Loucy (cell line): ENCODE data around the gene POTEM.
"Not testable (repeated sequence)": the region's sequence is repeated elsewhere in the genome, so short reads cannot be mapped to it uniquely, and the experiment has no call there.

Experiments used
- H2AFZ ChIP-seq: fragments of 200-600 bp; sonication (generic); 2 replicates; pipeline ENCODE4 v1.6.0; 2016; ENCODE audit warnings: antibody characterized with exemption, mild to moderate bottlenecking, low read length, moderate library complexity
- H3F3A ChIP-seq: fragments of 200-600 bp; 2 replicates; pipeline ENCODE4 v1.6.0; 2016; ENCODE audit warnings: antibody characterized with exemption, low read depth, mild to moderate bottlenecking
- H3K27me3 ChIP-seq: fragments of 200-600 bp; sonication (generic); 2 replicates; pipeline ENCODE4 v1.6.1; 2014; ENCODE audit warnings: low read length, mild to moderate bottlenecking; ENCODE audit not compliant: insufficient read depth, poor library complexity, severe bottlenecking
- H3K36me3 ChIP-seq: fragments of 200-600 bp; sonication (generic); 2 replicates; pipeline ENCODE4 v1.6.1; 2016; ENCODE audit warnings: low read length; ENCODE audit not compliant: insufficient read depth
- H3K4me1 ChIP-seq: fragments of 200-600 bp; sonication (generic); 2 replicates; pipeline ENCODE4 v1.5.1; 2014; ENCODE audit warnings: low read length, mild to moderate bottlenecking; ENCODE audit not compliant: insufficient read depth, poor library complexity, severe bottlenecking
- H3K4me2 ChIP-seq: fragments of 200-600 bp; sonication (generic); 2 replicates; pipeline ENCODE4 v1.6.0; 2014; ENCODE audit warnings: antibody characterized with exemption, low read length, low read depth, mild to moderate bottlenecking; ENCODE audit not compliant: poor library complexity, severe bottlenecking
- H3K4me3 ChIP-seq: fragments of 200-600 bp; sonication (generic); 2 replicates; pipeline ENCODE4 v1.5.1; 2014; ENCODE audit warnings: low read length, mild to moderate bottlenecking, mixed read lengths; ENCODE audit not compliant: poor library complexity, severe bottlenecking
- H3K79me2 ChIP-seq: fragments of 200-600 bp; sonication (generic); 2 replicates; pipeline ENCODE4 v1.6.1; 2014; ENCODE audit warnings: low read length; ENCODE audit not compliant: insufficient read depth
- H3K9ac ChIP-seq: fragments of 200-600 bp; sonication (generic); 2 replicates; pipeline ENCODE4 v1.6.0; 2014; ENCODE audit warnings: mild to moderate bottlenecking, low read depth, low read length, moderate library complexity; ENCODE audit not compliant: poor library complexity, severe bottlenecking
- H3K9me2 ChIP-seq: fragments of 200-600 bp; sonication (generic); replicated peaks from 2 replicates; pipeline ENCODE4 v1.6.1; 2016; ENCODE audit warnings: low read depth, low read length, mixed read lengths
- H3K9me3 ChIP-seq: fragments of 200-600 bp; sonication (generic); 2 replicates; pipeline ENCODE4 v1.6.1; 2014; ENCODE audit warnings: mild to moderate bottlenecking, antibody characterized with exemption, low read length, low read depth; ENCODE audit not compliant: insufficient read depth
- H4K20me1 ChIP-seq: fragments of 200-600 bp; sonication (generic); 2 replicates; pipeline ENCODE4 v1.6.0; 2014; ENCODE audit warnings: antibody characterized with exemption, low read length, mild to moderate bottlenecking; ENCODE audit not compliant: insufficient read depth, poor library complexity, severe bottlenecking

POTEM gene

DNA sequence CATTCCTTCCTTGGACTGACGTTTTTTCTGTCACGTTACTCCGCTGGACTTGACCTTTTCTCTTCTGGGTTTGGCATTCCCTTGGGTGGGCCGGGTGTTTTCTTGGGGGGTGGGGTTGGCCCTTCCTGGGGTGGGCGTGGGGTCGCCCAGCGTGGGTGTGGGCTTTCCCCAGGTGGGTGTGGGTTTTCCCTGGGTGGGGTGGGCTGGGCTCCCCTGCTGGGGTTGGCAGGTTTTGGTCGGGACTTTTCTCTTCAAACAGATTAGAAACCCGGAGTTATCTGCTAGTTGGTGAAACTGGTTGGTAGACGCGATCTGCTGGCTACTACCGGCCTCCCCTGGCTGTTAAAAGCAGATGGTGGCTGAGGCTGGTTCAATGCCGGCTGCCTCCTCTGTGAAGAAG, at the start of gene POTEM:
POTEM (plus strand) TSS at position 301 of the 400 bp plus-strand sequence; CDS start at position 353, 52 bp downstream.
- H2AFZ ChIP-seq, H3K9me2 ChIP-seq, H3K4me3 ChIP-seq, H3K4me1 ChIP-seq, H3K79me2 ChIP-seq, H3K4me2 ChIP-seq, H3F3A ChIP-seq, H4K20me1 ChIP-seq, H3K36me3 ChIP-seq, H3K27me3 ChIP-seq, H3K9me3 ChIP-seq, H3K9ac ChIP-seq: not testable (repeated sequence)

DNA sequence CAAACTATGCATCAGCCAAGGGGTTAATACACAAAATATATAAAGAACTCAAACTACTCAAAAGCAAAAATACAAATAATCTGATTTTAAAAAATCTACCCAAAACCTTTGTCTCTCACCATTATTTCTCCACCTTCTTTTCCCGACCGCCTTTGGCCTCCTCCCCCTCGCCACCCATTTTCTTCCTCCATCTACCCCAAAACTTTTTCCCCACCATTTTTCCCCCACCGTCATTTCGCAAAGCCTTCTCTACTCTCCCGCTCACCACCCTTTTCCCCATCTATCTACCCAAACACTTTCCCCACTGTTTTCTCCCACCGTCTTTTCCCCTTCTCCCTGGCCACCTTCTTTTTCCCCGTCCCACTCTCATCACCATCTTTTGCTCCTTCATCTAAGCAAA, 48.9 kb upstream of the POTEM start:
- H3K4me1 ChIP-seq, H3K4me3 ChIP-seq, H2AFZ ChIP-seq, H3K36me3 ChIP-seq, H3F3A ChIP-seq, H3K9me3 ChIP-seq, H3K9me2 ChIP-seq, H3K27me3 ChIP-seq, H4K20me1 ChIP-seq, H3K79me2 ChIP-seq, H3K9ac ChIP-seq, H3K4me2 ChIP-seq: not testable (repeated sequence)

DNA sequence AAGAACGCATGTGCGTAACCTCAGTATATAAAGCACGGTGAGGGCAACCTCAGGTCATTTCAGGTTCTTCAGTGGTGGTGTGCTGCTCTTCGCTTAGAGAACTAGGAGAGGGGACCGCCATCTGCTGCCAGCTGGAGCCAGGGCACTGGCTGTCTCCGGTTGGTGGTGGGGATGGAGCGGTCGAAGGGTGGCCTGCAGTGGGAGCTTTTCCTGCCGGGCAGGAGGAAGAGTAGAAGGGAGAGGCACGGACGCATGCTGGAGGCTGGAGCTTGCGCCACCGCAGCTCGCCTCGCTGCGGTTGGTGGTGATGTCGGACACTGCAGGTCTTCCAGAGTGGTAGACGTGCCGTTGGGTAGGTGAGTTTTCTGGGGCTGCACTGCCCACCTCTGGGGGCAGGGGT, 47.2 kb upstream of the POTEM start:
- not testable (repeated sequence) for H3K27me3 ChIP-seq, H2AFZ ChIP-seq, H3K9ac ChIP-seq, H3K9me3 ChIP-seq, H3K4me2 ChIP-seq, H4K20me1 ChIP-seq, H3K4me3 ChIP-seq, H3K9me2 ChIP-seq, H3K79me2 ChIP-seq, H3K4me1 ChIP-seq, H3F3A ChIP-seq, H3K36me3 ChIP-seq

DNA sequence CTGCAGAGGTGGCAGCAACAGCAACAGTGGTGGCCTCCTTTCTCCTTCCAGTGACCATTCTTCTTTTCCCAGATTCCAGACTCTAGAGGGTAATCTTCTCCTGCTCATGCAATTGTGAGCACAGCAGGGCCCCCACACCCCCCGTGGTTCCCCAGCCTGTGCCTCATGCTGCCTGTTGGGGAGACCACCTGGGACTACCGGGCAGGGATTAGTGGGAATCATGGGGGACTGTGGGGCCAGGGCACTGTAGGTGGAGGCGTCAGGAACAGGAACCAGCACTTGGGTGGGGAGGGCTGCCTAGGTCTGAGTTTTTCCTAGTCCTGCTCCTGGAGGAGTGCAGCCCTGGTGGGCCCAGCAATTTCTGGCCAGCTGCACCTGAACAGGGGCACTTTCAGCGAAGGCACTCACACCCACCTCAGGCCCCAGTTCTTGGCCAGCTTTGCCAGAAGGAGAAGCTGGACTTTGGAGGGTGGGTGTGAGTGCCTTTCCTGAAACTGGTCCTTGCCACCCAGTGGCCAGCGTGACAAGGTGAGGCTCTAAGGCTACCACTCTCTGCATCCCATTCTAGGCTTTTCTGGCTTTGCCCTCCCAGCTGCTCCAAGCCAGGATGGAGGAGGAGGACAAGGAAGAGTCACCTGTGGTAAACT, 46.1 kb upstream of the POTEM start:
- H4K20me1 ChIP-seq, H3K4me1 ChIP-seq, H3F3A ChIP-seq, H3K36me3 ChIP-seq, H3K4me3 ChIP-seq, H3K9ac ChIP-seq, H2AFZ ChIP-seq, H3K4me2 ChIP-seq, H3K27me3 ChIP-seq, H3K9me3 ChIP-seq, H3K79me2 ChIP-seq, H3K9me2 ChIP-seq: not testable (repeated sequence)

DNA sequence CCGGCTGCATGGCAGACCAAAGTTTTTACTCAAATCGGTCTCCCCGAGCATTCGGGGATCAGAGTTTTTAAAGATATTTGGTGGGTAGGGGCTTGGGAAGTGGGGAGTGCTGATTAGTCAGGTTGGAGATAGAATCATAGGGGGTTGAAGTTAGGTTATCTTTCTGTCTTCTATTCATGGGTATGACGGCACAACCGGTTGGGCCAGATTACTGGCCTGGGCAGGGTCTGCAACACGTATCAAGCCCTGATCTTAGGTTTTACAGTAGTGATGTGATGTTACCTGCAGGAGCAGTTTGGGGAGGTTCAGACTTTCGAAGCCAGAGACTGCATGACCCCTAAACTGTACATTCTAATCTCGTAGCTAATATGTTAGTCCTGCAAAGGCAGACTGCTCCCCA, 30.4 kb upstream of the POTEM start:
- not testable (repeated sequence) for H3K36me3 ChIP-seq, H3K4me2 ChIP-seq, H3K27me3 ChIP-seq

DNA sequence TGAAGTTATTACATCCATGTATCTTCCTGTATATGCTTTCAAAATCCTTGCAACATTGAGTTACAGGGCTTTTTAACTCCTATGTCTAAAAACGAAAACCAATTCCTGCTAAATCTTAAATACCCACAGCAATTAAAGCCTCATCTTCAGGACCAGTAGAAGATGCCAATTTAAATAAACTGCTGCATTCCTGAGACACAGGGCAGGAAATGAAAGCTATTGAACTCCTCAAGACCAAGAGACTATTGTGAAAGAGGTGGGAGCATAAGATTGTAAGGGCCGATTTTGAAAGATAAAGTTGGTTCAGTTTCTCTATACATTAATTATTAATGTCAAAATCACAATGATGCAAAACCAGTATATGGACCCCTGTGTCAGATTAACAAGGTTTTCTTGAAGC, 28.5 kb upstream of the POTEM start:
- not testable (repeated sequence) for H3K4me3 ChIP-seq, H3K9me2 ChIP-seq, H3K4me2 ChIP-seq, H3K79me2 ChIP-seq, H3K9ac ChIP-seq, H2AFZ ChIP-seq, H4K20me1 ChIP-seq, H3K4me1 ChIP-seq, H3F3A ChIP-seq, H3K27me3 ChIP-seq, H3K9me3 ChIP-seq, H3K36me3 ChIP-seq

More for the DNA sequence above, 30.4 kb upstream of the POTEM start:
- H3K9me2 ChIP-seq, H3K79me2 ChIP-seq, H3K4me1 ChIP-seq, H3K9ac ChIP-seq, H2AFZ ChIP-seq, H3F3A ChIP-seq, H4K20me1 ChIP-seq, H3K9me3 ChIP-seq, H3K4me3 ChIP-seq: not testable (repeated sequence)

DNA sequence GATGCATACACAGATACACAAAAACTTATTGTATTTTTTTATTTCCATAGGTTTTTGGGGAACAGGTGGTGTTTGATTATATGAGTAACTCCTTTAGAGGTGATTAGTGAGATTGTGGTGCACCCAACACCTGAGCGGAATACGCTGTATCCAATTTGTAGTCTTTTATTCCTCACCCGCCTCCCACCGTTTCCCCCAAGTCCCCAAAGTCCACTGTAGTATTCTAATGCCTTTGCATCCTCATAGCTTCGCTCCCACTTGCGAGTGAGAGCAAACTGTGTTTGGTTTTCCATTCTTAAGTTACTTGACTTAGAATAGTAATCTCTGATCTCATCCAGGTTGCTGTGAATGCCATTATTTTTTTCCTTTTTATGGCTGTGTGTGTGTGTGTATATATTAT, 17.3 kb upstream of the POTEM start:
- H3K4me1 ChIP-seq, H3K27me3 ChIP-seq, H3K9me3 ChIP-seq, H3K9me2 ChIP-seq, H3K4me3 ChIP-seq, H4K20me1 ChIP-seq, H3K4me2 ChIP-seq, H3K36me3 ChIP-seq, H3F3A ChIP-seq, H2AFZ ChIP-seq, H3K9ac ChIP-seq, H3K79me2 ChIP-seq: not testable (repeated sequence)

DNA sequence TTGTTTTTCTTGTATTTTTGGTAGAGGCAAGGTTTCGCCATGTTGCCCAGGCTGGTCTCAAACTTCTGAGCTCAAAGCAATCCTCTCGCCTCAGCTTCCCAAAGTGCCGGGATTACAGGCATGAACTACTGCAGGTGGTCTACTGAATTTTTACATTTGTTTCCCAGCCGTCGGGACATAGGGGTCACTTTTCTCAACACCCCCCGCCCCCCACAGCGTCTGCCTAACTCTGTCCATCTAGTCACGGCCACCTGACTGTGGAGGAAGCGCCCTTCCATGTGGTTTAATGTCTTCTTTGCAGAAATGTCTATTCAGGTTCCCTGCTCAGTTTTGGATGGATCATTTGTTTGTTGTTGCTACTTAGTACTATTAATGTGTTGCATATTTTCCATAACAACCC, 14.1 kb upstream of the POTEM start:
- not testable (repeated sequence) for H3K4me2 ChIP-seq, H3F3A ChIP-seq, H3K9me2 ChIP-seq, H3K4me3 ChIP-seq, H3K9me3 ChIP-seq, H3K79me2 ChIP-seq, H3K4me1 ChIP-seq, H3K9ac ChIP-seq, H4K20me1 ChIP-seq, H3K36me3 ChIP-seq, H3K27me3 ChIP-seq, H2AFZ ChIP-seq
